Measurements from ENCODE around the gene PTPN6. TPM values are rescaled to one million over a fixed set of nuclear protein-coding genes. Genes with fewer than 3 reads are reported as not detected.

Gene PTPN6
- total and polyA plus RNA-seq, 9 of the 15 experiments (the other 6 are each of a cell fraction or from before 2014, with no cell fraction given): 1.5 to 5.1 (median 3.9) TPM

DNA sequence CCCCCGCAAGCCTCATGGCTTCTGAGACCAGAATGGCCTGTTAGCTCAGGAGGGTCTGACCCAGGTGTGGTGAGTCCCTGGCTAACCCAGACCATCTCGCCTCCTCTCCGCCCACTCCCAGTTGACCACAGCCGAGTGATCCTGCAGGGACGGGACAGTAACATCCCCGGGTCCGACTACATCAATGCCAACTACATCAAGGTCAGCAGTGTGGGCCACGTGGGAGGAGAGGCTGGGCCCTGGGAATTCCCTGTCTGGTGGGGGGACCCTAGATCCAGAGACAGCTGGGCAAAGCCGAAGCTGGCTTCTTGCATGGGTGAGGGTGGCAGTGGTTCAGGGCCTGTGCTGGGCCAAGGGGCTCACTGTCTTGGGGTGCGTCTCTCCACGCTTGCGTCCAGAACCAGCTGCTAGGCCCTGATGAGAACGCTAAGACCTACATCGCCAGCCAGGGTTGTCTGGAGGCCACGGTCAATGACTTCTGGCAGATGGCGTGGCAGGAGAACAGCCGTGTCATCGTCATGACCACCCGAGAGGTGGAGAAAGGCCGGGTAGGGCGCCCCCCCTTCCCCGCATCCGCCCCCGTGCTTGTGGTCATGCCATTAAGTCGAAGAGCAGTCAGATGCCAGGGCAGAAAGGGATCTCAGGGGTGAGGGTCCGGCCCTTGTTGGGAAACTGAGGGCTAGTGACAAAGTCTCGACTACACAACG, 5.0 kb downstream of the PTPN6 start:
- no peak overlapping the region for H3K27ac ChIP-seq (ENCODE audit: extremely low read depth, low read depth, low read length)
- 73% methylated on average over 15 of the region's 28 CpGs for WGBS (ENCODE audit: insufficient coverage, low coverage, missing lambda C conversion rate)
- H3K4me1 ChIP-seq (replicated peaks in 1 of 2; ENCODE audit: control insufficient read depth in 2 of 2, insufficient read depth in 2 of 2, low read length in 2 of 2): peaks cover 16 to 67% of the 10 kb centered on the region in 2 experiments
- H3K9me3 ChIP-seq (replicated peaks; ENCODE audit: control insufficient read depth, insufficient read depth, low read depth, low read length): no peaks in the 10 kb centered on the region
- H3K4me2 ChIP-seq (ENCODE audit: insufficient read depth, low read length): no peak overlapping the region
- FAIRE-seq (no peak), ATAC-seq (no peak), DNase-seq (ENCODE audit: extremely low read depth in 1 of 4, low spot score in 3 of 4) (no peak)
- H3K27me3 ChIP-seq (ENCODE audit: control insufficient read depth in 2 of 2, insufficient read depth in 2 of 2, low read length in 2 of 2): no peaks in the 10 kb centered on the region
- H3K79me2 ChIP-seq (ENCODE audit: control insufficient read depth, insufficient read depth, low read length): peaks cover 5% of the 10 kb centered on the region; the same call in 2 of the 3 replicates
- H3K4me3 ChIP-seq: no peak overlapping the region
- no peaks in the 10 kb centered on the region for H3K36me3 ChIP-seq (ENCODE audit: control insufficient read depth, insufficient read depth, low read length)
- intact Hi-C loops (cut with micrococcal nuclease) (no loop called here), in situ Hi-C loops (cut with MboI) (no loop called here)
- no peaks in the 10 kb centered on the region for H4K20me1 ChIP-seq (replicated peaks; ENCODE audit: control insufficient read depth, insufficient read depth, low read length)
- ChIA-PET POLR2A (interaction anchor here (0.9 to 8.0 kb wide), 2 partner anchors 9 to 11 kb away, joined by 3 to 98 read pairs; partner anchors contain the start of genes C12orf57 and RNU7-1), CTCF (ENCODE audit: low intra/inter-chr PET ratio) (interaction anchor here (0.5 kb wide), 1 partner anchor 71 kb away, joined by 7 read pairs; no protein-coding TSS in a partner anchor)
- no TSS peak for BruUV-seq (replicated peaks)
- H3K9me1 ChIP-seq (ENCODE audit: control insufficient read depth, insufficient read depth, low read length): no peaks in the 10 kb centered on the region
- H3K9ac ChIP-seq (ENCODE audit: insufficient read depth in 1 of 2, low read depth in 2 of 2, low read length in 2 of 2): peak overlapping the region in 1 of 2 experiments; percentile 17; a peak in 2 of 4 replicates
- H2AFZ ChIP-seq (ENCODE audit: low read depth, low read length): no peak overlapping the region
- TF ChIP-seq POLR2AphosphoS2 (IDR thresholded peaks at IDR 0.05; ENCODE audit: low read length) (no peak), TCFL5 (CRISPR knock-in tag; conservative IDR thresholded peaks at IDR 0.05) (no peak), ZNF644 (tag; IDR thresholded peaks at IDR 0.05; ENCODE audit: low read depth) (no peak), KAT2B (IDR thresholded peaks at IDR 0.05; ENCODE audit: low read depth, low read length) (no peak), ZNF23 (CRISPR knock-in tag; IDR thresholded peaks at IDR 0.05) (no peak), ELF2 (CRISPR knock-in tag; IDR thresholded peaks at IDR 0.05) (no peak), DNMT1 (IDR thresholded peaks at IDR 0.05) (no peak), SNIP1 (IDR thresholded peaks at IDR 0.05; ENCODE audit: low read depth) (no peak), SMARCE1 (IDR thresholded peaks at IDR 0.05) (no peak)
- TF ChIP-seq, protein P1, sequence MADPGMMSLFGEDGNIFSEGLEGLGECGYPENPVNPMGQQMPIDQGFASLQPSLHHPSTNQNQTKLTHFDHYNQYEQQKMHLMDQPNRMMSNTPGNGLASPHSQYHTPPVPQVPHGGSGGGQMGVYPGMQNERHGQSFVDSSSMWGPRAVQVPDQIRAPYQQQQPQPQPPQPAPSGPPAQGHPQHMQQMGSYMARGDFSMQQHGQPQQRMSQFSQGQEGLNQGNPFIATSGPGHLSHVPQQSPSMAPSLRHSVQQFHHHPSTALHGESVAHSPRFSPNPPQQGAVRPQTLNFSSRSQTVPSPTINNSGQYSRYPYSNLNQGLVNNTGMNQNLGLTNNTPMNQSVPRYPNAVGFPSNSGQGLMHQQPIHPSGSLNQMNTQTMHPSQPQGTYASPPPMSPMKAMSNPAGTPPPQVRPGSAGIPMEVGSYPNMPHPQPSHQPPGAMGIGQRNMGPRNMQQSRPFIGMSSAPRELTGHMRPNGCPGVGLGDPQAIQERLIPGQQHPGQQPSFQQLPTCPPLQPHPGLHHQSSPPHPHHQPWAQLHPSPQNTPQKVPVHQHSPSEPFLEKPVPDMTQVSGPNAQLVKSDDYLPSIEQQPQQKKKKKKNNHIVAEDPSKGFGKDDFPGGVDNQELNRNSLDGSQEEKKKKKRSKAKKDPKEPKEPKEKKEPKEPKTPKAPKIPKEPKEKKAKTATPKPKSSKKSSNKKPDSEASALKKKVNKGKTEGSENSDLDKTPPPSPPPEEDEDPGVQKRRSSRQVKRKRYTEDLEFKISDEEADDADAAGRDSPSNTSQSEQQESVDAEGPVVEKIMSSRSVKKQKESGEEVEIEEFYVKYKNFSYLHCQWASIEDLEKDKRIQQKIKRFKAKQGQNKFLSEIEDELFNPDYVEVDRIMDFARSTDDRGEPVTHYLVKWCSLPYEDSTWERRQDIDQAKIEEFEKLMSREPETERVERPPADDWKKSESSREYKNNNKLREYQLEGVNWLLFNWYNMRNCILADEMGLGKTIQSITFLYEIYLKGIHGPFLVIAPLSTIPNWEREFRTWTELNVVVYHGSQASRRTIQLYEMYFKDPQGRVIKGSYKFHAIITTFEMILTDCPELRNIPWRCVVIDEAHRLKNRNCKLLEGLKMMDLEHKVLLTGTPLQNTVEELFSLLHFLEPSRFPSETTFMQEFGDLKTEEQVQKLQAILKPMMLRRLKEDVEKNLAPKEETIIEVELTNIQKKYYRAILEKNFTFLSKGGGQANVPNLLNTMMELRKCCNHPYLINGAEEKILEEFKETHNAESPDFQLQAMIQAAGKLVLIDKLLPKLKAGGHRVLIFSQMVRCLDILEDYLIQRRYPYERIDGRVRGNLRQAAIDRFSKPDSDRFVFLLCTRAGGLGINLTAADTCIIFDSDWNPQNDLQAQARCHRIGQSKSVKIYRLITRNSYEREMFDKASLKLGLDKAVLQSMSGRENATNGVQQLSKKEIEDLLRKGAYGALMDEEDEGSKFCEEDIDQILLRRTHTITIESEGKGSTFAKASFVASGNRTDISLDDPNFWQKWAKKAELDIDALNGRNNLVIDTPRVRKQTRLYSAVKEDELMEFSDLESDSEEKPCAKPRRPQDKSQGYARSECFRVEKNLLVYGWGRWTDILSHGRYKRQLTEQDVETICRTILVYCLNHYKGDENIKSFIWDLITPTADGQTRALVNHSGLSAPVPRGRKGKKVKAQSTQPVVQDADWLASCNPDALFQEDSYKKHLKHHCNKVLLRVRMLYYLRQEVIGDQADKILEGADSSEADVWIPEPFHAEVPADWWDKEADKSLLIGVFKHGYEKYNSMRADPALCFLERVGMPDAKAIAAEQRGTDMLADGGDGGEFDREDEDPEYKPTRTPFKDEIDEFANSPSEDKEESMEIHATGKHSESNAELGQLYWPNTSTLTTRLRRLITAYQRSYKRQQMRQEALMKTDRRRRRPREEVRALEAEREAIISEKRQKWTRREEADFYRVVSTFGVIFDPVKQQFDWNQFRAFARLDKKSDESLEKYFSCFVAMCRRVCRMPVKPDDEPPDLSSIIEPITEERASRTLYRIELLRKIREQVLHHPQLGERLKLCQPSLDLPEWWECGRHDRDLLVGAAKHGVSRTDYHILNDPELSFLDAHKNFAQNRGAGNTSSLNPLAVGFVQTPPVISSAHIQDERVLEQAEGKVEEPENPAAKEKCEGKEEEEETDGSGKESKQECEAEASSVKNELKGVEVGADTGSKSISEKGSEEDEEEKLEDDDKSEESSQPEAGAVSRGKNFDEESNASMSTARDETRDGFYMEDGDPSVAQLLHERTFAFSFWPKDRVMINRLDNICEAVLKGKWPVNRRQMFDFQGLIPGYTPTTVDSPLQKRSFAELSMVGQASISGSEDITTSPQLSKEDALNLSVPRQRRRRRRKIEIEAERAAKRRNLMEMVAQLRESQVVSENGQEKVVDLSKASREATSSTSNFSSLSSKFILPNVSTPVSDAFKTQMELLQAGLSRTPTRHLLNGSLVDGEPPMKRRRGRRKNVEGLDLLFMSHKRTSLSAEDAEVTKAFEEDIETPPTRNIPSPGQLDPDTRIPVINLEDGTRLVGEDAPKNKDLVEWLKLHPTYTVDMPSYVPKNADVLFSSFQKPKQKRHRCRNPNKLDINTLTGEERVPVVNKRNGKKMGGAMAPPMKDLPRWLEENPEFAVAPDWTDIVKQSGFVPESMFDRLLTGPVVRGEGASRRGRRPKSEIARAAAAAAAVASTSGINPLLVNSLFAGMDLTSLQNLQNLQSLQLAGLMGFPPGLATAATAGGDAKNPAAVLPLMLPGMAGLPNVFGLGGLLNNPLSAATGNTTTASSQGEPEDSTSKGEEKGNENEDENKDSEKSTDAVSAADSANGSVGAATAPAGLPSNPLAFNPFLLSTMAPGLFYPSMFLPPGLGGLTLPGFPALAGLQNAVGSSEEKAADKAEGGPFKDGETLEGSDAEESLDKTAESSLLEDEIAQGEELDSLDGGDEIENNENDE (IDR thresholded peaks at IDR 0.05; ENCODE audit: low read depth, low read length): no peak
- TF ChIP-seq, protein P2, sequence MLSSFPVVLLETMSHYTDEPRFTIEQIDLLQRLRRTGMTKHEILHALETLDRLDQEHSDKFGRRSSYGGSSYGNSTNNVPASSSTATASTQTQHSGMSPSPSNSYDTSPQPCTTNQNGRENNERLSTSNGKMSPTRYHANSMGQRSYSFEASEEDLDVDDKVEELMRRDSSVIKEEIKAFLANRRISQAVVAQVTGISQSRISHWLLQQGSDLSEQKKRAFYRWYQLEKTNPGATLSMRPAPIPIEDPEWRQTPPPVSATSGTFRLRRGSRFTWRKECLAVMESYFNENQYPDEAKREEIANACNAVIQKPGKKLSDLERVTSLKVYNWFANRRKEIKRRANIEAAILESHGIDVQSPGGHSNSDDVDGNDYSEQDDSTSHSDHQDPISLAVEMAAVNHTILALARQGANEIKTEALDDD (IDR thresholded peaks at IDR 0.05): no peak

Measured in K562 (cell line).